GM12864 (cell line): ENCODE measurements around the gene ATG9A.
A peak's percentile ranks its signal among the peaks of the same experiment; 100 is the strongest.

Experiments
- DNase-seq: peaks from one replicate; pipeline ENCODE4 v3.0.0-alpha.2; 2011; ENCODE audit warnings: low read depth
- H3K4me3 ChIP-seq: 2 replicates; pipeline ENCODE4 v1.5.1; 2011; ENCODE audit warnings: mild to moderate bottlenecking, low read depth, low read length, control low read depth
- TF ChIP-seq, protein P1 (sequence below): IDR thresholded peaks from 2 replicates; pipeline ENCODE4 v1.5.1; 2011; ENCODE audit warnings: low read depth, mild to moderate bottlenecking, moderate library complexity, low read length, control low read depth, inconsistent platforms; ENCODE audit errors: missing control alignments

Gene ATG9A

DNA sequence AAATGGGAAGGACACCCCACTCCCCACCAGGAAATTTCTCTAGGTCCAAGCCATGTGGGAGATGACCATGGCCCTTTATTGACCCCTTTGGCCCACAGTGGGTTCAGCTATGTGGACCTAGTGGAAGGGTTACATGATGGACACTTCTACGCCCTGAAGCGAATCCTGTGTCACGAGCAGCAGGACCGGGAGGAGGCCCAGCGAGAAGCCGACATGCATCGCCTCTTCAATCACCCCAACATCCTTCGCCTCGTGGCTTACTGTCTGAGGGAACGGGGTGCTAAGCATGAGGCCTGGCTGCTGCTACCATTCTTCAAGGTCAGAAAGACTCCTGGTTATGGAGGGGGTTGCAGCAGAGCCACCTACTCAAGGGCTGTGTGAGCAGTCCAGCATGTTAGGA is 17.1 kb upstream of the ATG9A start:
- no peak for DNase-seq
- TF ChIP-seq, protein P1, sequence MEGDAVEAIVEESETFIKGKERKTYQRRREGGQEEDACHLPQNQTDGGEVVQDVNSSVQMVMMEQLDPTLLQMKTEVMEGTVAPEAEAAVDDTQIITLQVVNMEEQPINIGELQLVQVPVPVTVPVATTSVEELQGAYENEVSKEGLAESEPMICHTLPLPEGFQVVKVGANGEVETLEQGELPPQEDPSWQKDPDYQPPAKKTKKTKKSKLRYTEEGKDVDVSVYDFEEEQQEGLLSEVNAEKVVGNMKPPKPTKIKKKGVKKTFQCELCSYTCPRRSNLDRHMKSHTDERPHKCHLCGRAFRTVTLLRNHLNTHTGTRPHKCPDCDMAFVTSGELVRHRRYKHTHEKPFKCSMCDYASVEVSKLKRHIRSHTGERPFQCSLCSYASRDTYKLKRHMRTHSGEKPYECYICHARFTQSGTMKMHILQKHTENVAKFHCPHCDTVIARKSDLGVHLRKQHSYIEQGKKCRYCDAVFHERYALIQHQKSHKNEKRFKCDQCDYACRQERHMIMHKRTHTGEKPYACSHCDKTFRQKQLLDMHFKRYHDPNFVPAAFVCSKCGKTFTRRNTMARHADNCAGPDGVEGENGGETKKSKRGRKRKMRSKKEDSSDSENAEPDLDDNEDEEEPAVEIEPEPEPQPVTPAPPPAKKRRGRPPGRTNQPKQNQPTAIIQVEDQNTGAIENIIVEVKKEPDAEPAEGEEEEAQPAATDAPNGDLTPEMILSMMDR, result no peak
- no peak overlapping the region for H3K4me3 ChIP-seq

- DNase-seq, result no peak
- TF ChIP-seq, protein P1, result no peak
Measured at GRCh38 chr2:219245899-219246230, 16.4 kb upstream of the ATG9A start.

GRCh38 chr2:219245148-219245898 is 15.9 kb upstream of the ATG9A start, which contains the start of the genes GLB1L and STK16:
Gene GLB1L, minus strand, starts transcription at chr2:219245444. Its CDS starts 1,871 bp downstream, at chr2:219243573.
Gene STK16, plus strand, starts transcription at chr2:219245479. Its CDS starts 521 bp downstream, at chr2:219246000.
- TF ChIP-seq, protein P1, result no peak
- DNase-seq, result peak; percentile 72
- peak within 1 kb of the TSS; percentile 94 for H3K4me3 ChIP-seq

More at GRCh38 chr2:219245899-219246230, 16.4 kb upstream of the ATG9A start:
- peak overlapping the region; percentile 94 for H3K4me3 ChIP-seq

DNA sequence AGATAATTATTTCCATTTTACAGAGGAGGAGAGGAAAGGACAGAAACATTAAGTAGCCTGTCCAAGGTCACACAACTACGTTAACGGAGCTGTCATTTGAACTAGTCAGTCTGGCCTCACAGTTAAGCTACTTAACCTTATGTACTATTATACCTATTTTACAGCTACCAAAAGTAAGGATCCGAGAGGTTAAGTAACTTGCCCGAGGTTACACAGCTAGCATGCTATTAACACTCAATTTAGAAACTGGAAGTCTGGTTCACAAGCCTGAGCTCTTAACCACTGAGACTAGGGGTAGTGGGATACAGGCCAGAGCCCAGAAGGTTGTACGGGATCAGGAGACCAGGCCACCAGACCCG is 15.3 kb upstream of the ATG9A start:
- no peak for DNase-seq
- TF ChIP-seq, protein P1, result no peak
- H3K4me3 ChIP-seq, result peak overlapping the region; percentile 94

GRCh38 chr2:219243291-219243761 is 13.9 kb upstream of the ATG9A start:
- TF ChIP-seq, protein P1, result no peak
- no peak for DNase-seq
- no peak overlapping the region for H3K4me3 ChIP-seq

GRCh38 chr2:219234331-219234730 is 4.9 kb upstream of the ATG9A start:
- H3K4me3 ChIP-seq, result no peak overlapping the region
- TF ChIP-seq, protein P1, result no peak
- DNase-seq, result no peak
